HCT116 (cell line): ENCODE data around the gene UBA7. TPM values are rescaled to one million over a fixed set of nuclear protein-coding genes. Genes with fewer than 3 reads are reported as not detected.

Source experiments
- ATAC-seq: fragments of 200-7000 bp; cut with Tn5 transposase; 2 replicates; pipeline ENCODE4 v1.9.1; 2020; ENCODE audit warnings: mild to moderate bottlenecking, moderate library complexity
- BruUV-seq: library from RNA; stranded (reverse); fragments of 400-500 nt; replicated peaks from 2 replicates; lab custom pipeline; 2021; lab: Mats Ljungman, UMichigan
- CTCF ChIA-PET: fragments of 300-600 bp; sonication (Branson Sonifier 250); formaldehyde crosslinking; loops from one replicate; lab custom pipeline; 2021; ENCODE audit warnings: antibody characterized with exemption; lab: Charles Lee
- POLR2A ChIA-PET: fragments of 300-600, 350-600 bp; sonication (Branson Sonifier 250); formaldehyde crosslinking; loops from one replicate; lab custom pipeline; 2021; ENCODE audit warnings: antibody characterized with exemption; lab: Charles Lee
- RAD21 ChIA-PET, 2 experiments: fragments of 300-600 bp; sonication (Branson Sonifier 250); formaldehyde crosslinking; loops; one replicate each; lab custom pipeline; 2023; ENCODE audit warnings: low total read pairs in 2 of 2; ENCODE audit not compliant: uncharacterized antibody in 2 of 2, unreplicated experiment in 2 of 2, low non-redundant PET in 1 of 2; lab: Charles Lee
- DNase-seq: peaks from one replicate; pipeline ENCODE4 v3.0.0-alpha.2; 2010; ENCODE audit warnings: low read depth, low spot score
- H2AFZ ChIP-seq: fragments of 200-600 bp; shearing (Covaris generic), sonication (generic); 2 replicates; pipeline ENCODE4 v1.6.1; 2017; ENCODE audit warnings: low read depth, mixed run types, mixed read lengths, antibody characterized with exemption, low read length; ENCODE audit not compliant: poor library complexity, severe bottlenecking
- H3K27ac ChIP-seq: 2 replicates; pipeline ENCODE4 v1.5.1; 2012; ENCODE audit warnings: low read depth, low read length
- H3K27me3 ChIP-seq: fragments of 200-600 bp; sonication (generic); 2 replicates; pipeline ENCODE4 v1.6.1; 2016; ENCODE audit warnings: mixed run types, low read length, mixed read lengths; ENCODE audit not compliant: insufficient read depth
- H3K36me3 ChIP-seq, 2 experiments: fragments of 200-500 bp in 1 of 2; fragments of 200-600 bp in 1 of 2; sonication (Bioruptor generic) in 1 of 2; sonication (generic) in 1 of 2; 2 replicates each; pipeline versions ENCODE4 v1.5.1 to v1.6.1; 2014 to 2016; ENCODE audit warnings: low read length in 2 of 2, inconsistent platforms in 1 of 2, mixed read lengths in 1 of 2, mixed run types in 1 of 2; ENCODE audit not compliant: insufficient read depth in 2 of 2, control insufficient read depth in 1 of 2
- H3K4me1 ChIP-seq, 2 experiments: fragments of 200-600 bp in 1 of 2; sonication (generic) in 1 of 2; 2 replicates each; pipeline versions ENCODE4 v1.5.1 to v1.6.1; 2012 to 2017; ENCODE audit warnings: low read length in 2 of 2, inconsistent platforms in 1 of 2, mild to moderate bottlenecking in 1 of 2, mixed read lengths in 1 of 2, mixed run types in 1 of 2, moderate library complexity in 1 of 2; ENCODE audit not compliant: insufficient read depth in 2 of 2, control insufficient read depth in 1 of 2
- H3K4me2 ChIP-seq: fragments of 200-600 bp; sonication (generic); 2 replicates; pipeline ENCODE4 v1.6.1; 2017; ENCODE audit warnings: mixed run types, low read length, mixed read lengths
- H3K4me3 ChIP-seq, 2 experiments: fragments of 200-600 bp in 1 of 2; sonication (generic) in 1 of 2; replicated peaks in 1 of 2; 2 replicates each; pipeline ENCODE4 v1.5.1; 2011 to 2016; ENCODE audit warnings: low read length in 2 of 2, control low read depth in 1 of 2, low read depth in 1 of 2, mild to moderate bottlenecking in 1 of 2, mixed read lengths in 1 of 2, mixed run types in 1 of 2
- H3K79me2 ChIP-seq: fragments of 200-600 bp; sonication (generic); 2 replicates; pipeline ENCODE4 v1.6.1; 2017; ENCODE audit warnings: mild to moderate bottlenecking, mixed run types, low read length, moderate library complexity, mixed read lengths; ENCODE audit not compliant: insufficient read depth
- H3K9ac ChIP-seq: fragments of 200-600 bp; sonication (generic); 2 replicates; pipeline ENCODE4 v1.6.1; 2016; ENCODE audit warnings: low read length, mixed read lengths
- H3K9me2 ChIP-seq: fragments of 200-600 bp; sonication (generic), shearing (Covaris generic); 2 replicates; pipeline ENCODE4 v1.6.1; 2017; ENCODE audit warnings: mixed run types, mild to moderate bottlenecking, moderate library complexity; ENCODE audit not compliant: insufficient read depth
- H3K9me3 ChIP-seq, 2 experiments: fragments of 200-500 bp in 1 of 2; fragments of 200-600 bp in 1 of 2; sonication (Bioruptor generic) in 1 of 2; sonication (generic) in 1 of 2; 2 replicates each; pipeline ENCODE4 v1.6.1; 2014 to 2017; ENCODE audit warnings: low read length in 2 of 2, mixed read lengths in 2 of 2, inconsistent platforms in 1 of 2, low read depth in 1 of 2, mild to moderate bottlenecking in 1 of 2, mixed run types in 1 of 2, moderate library complexity in 1 of 2; ENCODE audit not compliant: control insufficient read depth in 1 of 2, insufficient read depth in 1 of 2
- H4K20me1 ChIP-seq: fragments of 200-600 bp; sonication (generic), shearing (Covaris generic); 2 replicates; pipeline ENCODE4 v1.6.1; 2017; ENCODE audit warnings: mixed run types, mild to moderate bottlenecking, moderate library complexity; ENCODE audit not compliant: insufficient read depth
- ATF3 ChIP-seq: IDR thresholded peaks from 2 replicates; pipeline ENCODE4 v1.6.1; 2012
- CBX3 ChIP-seq: IDR thresholded peaks from 2 replicates; pipeline ENCODE4 v1.6.1; 2012; ENCODE audit warnings: low read depth
- EGR1 ChIP-seq: IDR thresholded peaks from 2 replicates; pipeline ENCODE4 v1.6.1; 2012; ENCODE audit warnings: low read depth
- EZH2phosphoT487 ChIP-seq: fragments of 200-600 bp; IDR thresholded peaks from 2 replicates; pipeline ENCODE4 v1.6.1; 2018; ENCODE audit warnings: antibody characterized with exemption, borderline replicate concordance
- REST ChIP-seq: IDR thresholded peaks from 2 replicates; pipeline ENCODE4 v1.6.1; 2012; ENCODE audit warnings: low read depth
- SIN3A ChIP-seq: IDR thresholded peaks from 2 replicates; pipeline ENCODE4 v1.6.1; 2012; ENCODE audit warnings: low read depth
- SP1 ChIP-seq: IDR thresholded peaks from 2 replicates; pipeline ENCODE4 v1.6.1; 2012; ENCODE audit warnings: low read depth
- SRF ChIP-seq: IDR thresholded peaks from 2 replicates; pipeline ENCODE4 v1.6.1; 2012; ENCODE audit warnings: low read depth
- intact Hi-C: fragments of 100-400 bp; cut with micrococcal nuclease; formaldehyde crosslinking; loops from 2 replicates; pipeline ENCODE4 v1.10.0; 2022
- total RNA-seq: library from RNA; stranded (reverse); gene quantifications from one replicate; pipeline ENCODE4 v1.2.1, GENCODE V29; 2021; ENCODE audit not compliant: unreplicated experiment

The UBA7 gene
- total RNA-seq, 1 experiment from 2014 or later: 2.6 TPM

- Histone ChIP-seq H3K9me2 (no peaks in the 10 kb centered on the region), H3K27ac (no peak overlapping the region), H3K4me2 (no peak overlapping the region), H2AFZ (no peak overlapping the region), H3K79me2 (no peaks in the 10 kb centered on the region), H4K20me1 (no peaks in the 10 kb centered on the region), H3K9me3 (no peaks in the 10 kb centered on the region), H3K36me3 (no peaks in the 10 kb centered on the region), H3K9ac (no peak overlapping the region), H3K4me1 (peaks cover 2 to 16% of the 10 kb centered on the region in 2 experiments; a peak in 2 of 4 replicates), H3K27me3 (no peaks in the 10 kb centered on the region), H3K4me3 (no peak overlapping the region)
- intact Hi-C loops: no loop called here
- DNase-seq: no peak
- no peak for ATAC-seq
- TF ChIP-seq SP1: no peak
- TF ChIP-seq EZH2phosphoT487: no peak
- no peak for TF ChIP-seq ATF3
- no peak for TF ChIP-seq SIN3A
- TF ChIP-seq SRF: no peak
- no peak for TF ChIP-seq CBX3
- TF ChIP-seq REST: no peak
- no peak for TF ChIP-seq EGR1
- no TSS peak for BruUV-seq
- ChIA-PET POLR2A (no interaction called here), CTCF (no interaction called here), RAD21 (no interaction called here)
Observed at GRCh38 chr3:49805897-49806701, 7.7 kb downstream of the UBA7 start.
